PFSK-1 (cell line): ENCODE data around the gene COX17.

Experiments
- FOXP2 ChIP-seq: optimal IDR thresholded peaks from 2 replicates; pipeline ENCODE3; 2011; ENCODE audit warnings: borderline replicate concordance, control low read depth, inconsistent platforms; ENCODE audit not compliant: insufficient read depth; ENCODE audit errors: extremely low read length, extremely low read depth
- POLR2AphosphoS5 ChIP-seq: IDR thresholded peaks from 2 replicates; pipeline ENCODE4 v1.6.1; 2012; ENCODE audit warnings: low read depth, mild to moderate bottlenecking, control low read depth, low read length, moderate library complexity
- SIN3A ChIP-seq: IDR thresholded peaks from 2 replicates; pipeline ENCODE4 v1.6.1; 2012; ENCODE audit warnings: mild to moderate bottlenecking, low read length, moderate library complexity, borderline replicate concordance; ENCODE audit not compliant: insufficient read depth
- TAF1 ChIP-seq: IDR thresholded peaks from 2 replicates; pipeline ENCODE4 v1.6.1; 2012; ENCODE audit warnings: low read length, control low read depth, borderline replicate concordance; ENCODE audit not compliant: insufficient read depth
- TF ChIP-seq, protein P1 (sequence below), 2 experiments: IDR thresholded peaks; 2 replicates each; pipeline versions ENCODE4 v1.6.1 to v1.8.0; 2011 to 2012; ENCODE audit warnings: low read depth in 2 of 2, low read length in 2 of 2, control low read depth in 1 of 2, inconsistent platforms in 1 of 2, mild to moderate bottlenecking in 1 of 2, moderate library complexity in 1 of 2; ENCODE audit not compliant: insufficient read depth in 1 of 2

DNA sequence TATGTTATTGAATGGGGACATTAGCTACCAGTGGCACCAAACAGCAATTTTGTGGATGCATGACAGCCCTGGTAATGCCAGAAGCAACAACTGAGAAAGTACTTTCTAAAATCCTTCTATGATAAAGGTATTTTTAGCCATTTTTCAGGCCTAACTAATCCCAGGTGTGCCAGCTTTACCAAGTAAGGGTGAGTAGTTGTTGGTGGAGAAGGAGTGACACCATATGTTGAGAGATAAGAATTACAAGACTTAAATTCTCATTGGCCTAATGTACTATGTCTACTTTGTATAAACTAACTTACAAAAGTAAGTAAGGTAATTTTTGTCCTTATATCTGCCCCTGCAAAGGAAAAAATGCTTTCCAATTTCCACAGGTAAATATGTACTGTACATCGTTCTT lies 4.1 kb upstream of the COX17 start:
- TF ChIP-seq POLR2AphosphoS5: no peak
- TF ChIP-seq TAF1: no peak
- TF ChIP-seq FOXP2: no peak
- TF ChIP-seq SIN3A: no peak
- TF ChIP-seq, protein P1, sequence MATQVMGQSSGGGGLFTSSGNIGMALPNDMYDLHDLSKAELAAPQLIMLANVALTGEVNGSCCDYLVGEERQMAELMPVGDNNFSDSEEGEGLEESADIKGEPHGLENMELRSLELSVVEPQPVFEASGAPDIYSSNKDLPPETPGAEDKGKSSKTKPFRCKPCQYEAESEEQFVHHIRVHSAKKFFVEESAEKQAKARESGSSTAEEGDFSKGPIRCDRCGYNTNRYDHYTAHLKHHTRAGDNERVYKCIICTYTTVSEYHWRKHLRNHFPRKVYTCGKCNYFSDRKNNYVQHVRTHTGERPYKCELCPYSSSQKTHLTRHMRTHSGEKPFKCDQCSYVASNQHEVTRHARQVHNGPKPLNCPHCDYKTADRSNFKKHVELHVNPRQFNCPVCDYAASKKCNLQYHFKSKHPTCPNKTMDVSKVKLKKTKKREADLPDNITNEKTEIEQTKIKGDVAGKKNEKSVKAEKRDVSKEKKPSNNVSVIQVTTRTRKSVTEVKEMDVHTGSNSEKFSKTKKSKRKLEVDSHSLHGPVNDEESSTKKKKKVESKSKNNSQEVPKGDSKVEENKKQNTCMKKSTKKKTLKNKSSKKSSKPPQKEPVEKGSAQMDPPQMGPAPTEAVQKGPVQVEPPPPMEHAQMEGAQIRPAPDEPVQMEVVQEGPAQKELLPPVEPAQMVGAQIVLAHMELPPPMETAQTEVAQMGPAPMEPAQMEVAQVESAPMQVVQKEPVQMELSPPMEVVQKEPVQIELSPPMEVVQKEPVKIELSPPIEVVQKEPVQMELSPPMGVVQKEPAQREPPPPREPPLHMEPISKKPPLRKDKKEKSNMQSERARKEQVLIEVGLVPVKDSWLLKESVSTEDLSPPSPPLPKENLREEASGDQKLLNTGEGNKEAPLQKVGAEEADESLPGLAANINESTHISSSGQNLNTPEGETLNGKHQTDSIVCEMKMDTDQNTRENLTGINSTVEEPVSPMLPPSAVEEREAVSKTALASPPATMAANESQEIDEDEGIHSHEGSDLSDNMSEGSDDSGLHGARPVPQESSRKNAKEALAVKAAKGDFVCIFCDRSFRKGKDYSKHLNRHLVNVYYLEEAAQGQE (IDR thresholded peaks at IDR 0.05; ENCODE audit: insufficient read depth in 1 of 2, low read depth in 2 of 2, low read length in 2 of 2): no peak
